Body of pancreas (tissue), 4 donors: Measurements from ENCODE around the gene KIRREL1. TPM values are rescaled to one million over a fixed set of nuclear protein-coding genes. Genes with fewer than 3 reads are reported as not detected.
A peak's percentile ranks its signal among the peaks of the same experiment; 100 is the strongest.

Source experiments
- ATAC-seq: fragments of 150-250 bp; one replicate; pipeline ENCODE4 v1.9.1; 2016
- DNase-seq, 4 donors: peaks; one replicate each; pipeline ENCODE4 v3.0.0-alpha.2; 2019
- H3K27ac ChIP-seq, 4 donors: fragments of 200-600 bp; sonication (generic); 1 replicate in 3 of 4; 2 replicates in 1 of 4; pipeline versions ENCODE4 v1.5.1 to v1.6.1; 2016 to 2019; ENCODE audit warnings: mild to moderate bottlenecking in 1 of 4, mixed read lengths in 1 of 4, moderate library complexity in 1 of 4
- H3K27me3 ChIP-seq, 2 donors: fragments of 200-600 bp; sonication (generic); one replicate each; pipeline ENCODE4 v1.6.0; 2016; ENCODE audit warnings: mild to moderate bottlenecking in 1 of 2
- H3K36me3 ChIP-seq, 2 donors: fragments of 200-600 bp; sonication (generic); replicated peaks in 1 of 2; 2 replicates each; pipeline ENCODE4 v1.5.1; 2016; ENCODE audit warnings: low read depth in 2 of 2; ENCODE audit not compliant: insufficient read depth in 1 of 2
- H3K4me1 ChIP-seq: fragments of 200-600 bp; sonication (generic); one replicate; pipeline ENCODE4 v1.6.0; 2016
- H3K4me3 ChIP-seq, 2 donors: fragments of 200-600 bp; sonication (generic); 1 replicate in 1 of 2; 2 replicates in 1 of 2; pipeline ENCODE4 v1.5.1; 2016 to 2019
- H3K9me3 ChIP-seq, 3 donors: fragments of 200-600 bp; sonication (generic); 1 replicate in 2 of 3; 2 replicates in 1 of 3; pipeline ENCODE4 v1.5.1; 2016
- POLR2A ChIP-seq, 3 donors: fragments of 450-650 bp; IDR thresholded peaks; one replicate each; pipeline ENCODE4 v1.6.1; 2016; ENCODE audit warnings: antibody characterized with exemption in 3 of 3, mild to moderate bottlenecking in 2 of 3
- WGBS, 2 donors: methylation state at CpG; one replicate each; pipeline ENCODE4 v1.1.5; 2017; 5-methylcytosine and 5-hydroxymethylcytosine counted together
- intact Hi-C: fragments of 100-400 bp; cut with DNase I; formaldehyde crosslinking; loops from one replicate; pipeline ENCODE4 v1.15.1; 2023
- total RNA-seq, 2 donors: library from RNA; depleted of rRNA; stranded (reverse); fragments of >200 nt; gene quantifications; one replicate each; pipeline ENCODE4 v1.1.0, GENCODE V29; 2016
- TF ChIP-seq, protein P1 (sequence below), 7 experiments: fragments of 450-650 bp in 4 of 7; fragments of 200-600 bp in 3 of 7; sonication (generic) in 3 of 7; IDR thresholded peaks; one replicate each; pipeline ENCODE4 v1.5.1; 2016 to 2019; ENCODE audit warnings: antibody characterized with exemption in 7 of 7

The KIRREL1 gene
- total RNA-seq, 2 donors from 2014 or later: 10.9 to 11.4 TPM

DNA sequence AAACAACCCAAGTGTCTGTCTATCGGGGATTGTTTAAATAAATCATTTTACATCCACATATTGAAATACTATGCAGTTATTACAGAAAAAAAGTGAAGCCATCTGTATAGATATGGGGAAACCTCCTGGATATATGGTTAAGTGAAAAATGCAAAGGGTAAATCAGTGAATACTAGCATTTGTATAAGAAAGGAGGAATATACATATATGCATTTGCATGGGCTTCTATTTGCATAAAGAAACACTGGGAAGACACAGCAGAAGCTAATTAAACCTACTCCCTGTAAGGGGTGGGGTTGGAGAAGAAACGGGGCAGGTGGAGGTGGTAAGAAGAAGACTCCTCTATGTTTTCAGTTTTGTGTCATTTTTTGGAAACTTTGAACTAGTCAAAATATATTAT lies 16.6 kb upstream of the KIRREL1 start:
- Histone ChIP-seq H3K4me3 (no peak overlapping the region), H3K27me3 (no peaks in the 10 kb centered on the region), H3K36me3 (no peaks in the 10 kb centered on the region), H3K9me3 (no peaks in the 10 kb centered on the region), H3K4me1 (no peaks in the 10 kb centered on the region), H3K27ac (no peak overlapping the region)
- intact Hi-C loops: no loop called here
- DNase-seq (no peak), ATAC-seq (no peak)
- 88 to 93% methylated on average over 2 of the region's 2 CpGs for WGBS, 2 donors
- TF ChIP-seq POLR2A (IDR thresholded peaks at IDR 0.05): no peak
- TF ChIP-seq, protein P1, sequence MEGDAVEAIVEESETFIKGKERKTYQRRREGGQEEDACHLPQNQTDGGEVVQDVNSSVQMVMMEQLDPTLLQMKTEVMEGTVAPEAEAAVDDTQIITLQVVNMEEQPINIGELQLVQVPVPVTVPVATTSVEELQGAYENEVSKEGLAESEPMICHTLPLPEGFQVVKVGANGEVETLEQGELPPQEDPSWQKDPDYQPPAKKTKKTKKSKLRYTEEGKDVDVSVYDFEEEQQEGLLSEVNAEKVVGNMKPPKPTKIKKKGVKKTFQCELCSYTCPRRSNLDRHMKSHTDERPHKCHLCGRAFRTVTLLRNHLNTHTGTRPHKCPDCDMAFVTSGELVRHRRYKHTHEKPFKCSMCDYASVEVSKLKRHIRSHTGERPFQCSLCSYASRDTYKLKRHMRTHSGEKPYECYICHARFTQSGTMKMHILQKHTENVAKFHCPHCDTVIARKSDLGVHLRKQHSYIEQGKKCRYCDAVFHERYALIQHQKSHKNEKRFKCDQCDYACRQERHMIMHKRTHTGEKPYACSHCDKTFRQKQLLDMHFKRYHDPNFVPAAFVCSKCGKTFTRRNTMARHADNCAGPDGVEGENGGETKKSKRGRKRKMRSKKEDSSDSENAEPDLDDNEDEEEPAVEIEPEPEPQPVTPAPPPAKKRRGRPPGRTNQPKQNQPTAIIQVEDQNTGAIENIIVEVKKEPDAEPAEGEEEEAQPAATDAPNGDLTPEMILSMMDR (IDR thresholded peaks at IDR 0.05): no peak

DNA sequence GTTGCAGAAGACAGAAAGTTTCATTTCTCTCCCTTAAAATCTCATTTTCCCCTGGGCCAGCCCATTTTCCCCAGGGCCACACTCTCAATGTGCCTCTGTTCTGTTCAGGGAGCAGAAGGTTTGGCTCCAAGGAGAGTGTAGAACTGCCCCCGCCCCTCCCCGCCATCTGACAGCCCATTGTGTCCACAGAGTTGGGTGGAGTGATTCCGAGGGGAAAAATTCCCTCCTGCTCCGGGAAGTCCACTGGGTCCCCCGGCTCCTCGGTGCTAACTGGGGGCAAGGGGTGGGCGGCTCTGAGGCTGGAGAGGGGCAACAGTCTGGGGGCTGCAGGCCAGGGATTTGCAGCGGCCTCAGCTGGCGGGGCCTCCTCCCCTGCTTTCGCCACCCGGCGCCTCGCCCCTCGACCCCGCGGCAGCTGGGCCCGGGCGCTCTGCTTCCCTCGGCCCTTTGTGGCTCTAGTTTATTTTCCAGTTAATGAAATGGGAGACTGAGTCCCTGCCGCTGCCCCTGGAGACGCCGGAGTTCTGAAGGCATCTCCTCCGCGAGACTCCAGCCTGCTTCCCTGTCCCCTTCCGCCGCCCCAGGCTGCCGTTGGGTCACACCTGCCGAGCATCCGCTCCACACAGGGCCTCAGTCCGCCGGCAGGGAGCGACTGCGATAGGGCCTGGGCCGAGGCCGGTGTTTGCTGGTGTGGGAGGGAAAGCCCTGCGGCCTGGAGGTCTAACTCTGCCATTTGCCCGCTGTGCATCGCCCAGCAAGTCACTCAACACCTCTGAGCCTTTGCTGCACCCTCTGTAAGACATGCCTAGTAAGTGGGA lies 14.7 kb upstream of the KIRREL1 start:
- no peaks in the 10 kb centered on the region for H3K36me3 ChIP-seq
- no peaks in the 10 kb centered on the region for H3K27me3 ChIP-seq
- no peaks in the 10 kb centered on the region for H3K9me3 ChIP-seq
- DNase-seq (no peak), ATAC-seq (peak; percentile 27)
- TF ChIP-seq, protein P1 (IDR thresholded peaks at IDR 0.05): no peak
- TF ChIP-seq POLR2A (IDR thresholded peaks at IDR 0.05): no peak
- no peak overlapping the region for H3K27ac ChIP-seq
- no peak overlapping the region for H3K4me3 ChIP-seq
- intact Hi-C loops: no loop called here
- no peaks in the 10 kb centered on the region for H3K4me1 ChIP-seq
- 26 to 40% methylated on average over 13 to 29 of the region's 38 CpGs for WGBS, 2 donors

DNA sequence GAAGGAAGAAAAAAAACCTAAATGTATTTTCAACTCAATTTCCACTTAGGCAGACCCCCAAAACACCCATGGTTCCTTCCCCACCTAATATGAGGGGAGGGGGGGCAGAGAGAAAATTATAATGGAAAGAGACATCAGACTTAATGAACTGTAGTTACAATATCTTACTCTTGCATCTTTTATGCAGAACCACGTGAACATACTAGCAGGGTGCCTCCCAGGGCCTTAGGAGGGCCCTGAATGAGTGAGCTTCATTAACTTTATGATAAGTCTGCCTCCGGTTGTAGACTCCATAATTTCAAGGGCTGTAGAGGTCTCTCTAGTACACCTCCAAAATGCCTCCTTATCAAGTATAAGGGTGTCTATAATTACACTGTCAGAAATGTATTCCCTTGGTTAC lies 11.3 kb upstream of the KIRREL1 start:
- 70 to 74% methylated on average over 2 of the region's 2 CpGs for WGBS, 2 donors
- ATAC-seq (no peak), DNase-seq (no peak)
- Histone ChIP-seq H3K4me1 (no peaks in the 10 kb centered on the region), H3K9me3 (no peaks in the 10 kb centered on the region), H3K27me3 (no peaks in the 10 kb centered on the region), H3K36me3 (no peaks in the 10 kb centered on the region), H3K4me3 (no peak overlapping the region), H3K27ac (no peak overlapping the region)
- no peak for TF ChIP-seq POLR2A (IDR thresholded peaks at IDR 0.05)
- TF ChIP-seq, protein P1 (IDR thresholded peaks at IDR 0.05): no peak
- intact Hi-C loops: no loop called here

DNA sequence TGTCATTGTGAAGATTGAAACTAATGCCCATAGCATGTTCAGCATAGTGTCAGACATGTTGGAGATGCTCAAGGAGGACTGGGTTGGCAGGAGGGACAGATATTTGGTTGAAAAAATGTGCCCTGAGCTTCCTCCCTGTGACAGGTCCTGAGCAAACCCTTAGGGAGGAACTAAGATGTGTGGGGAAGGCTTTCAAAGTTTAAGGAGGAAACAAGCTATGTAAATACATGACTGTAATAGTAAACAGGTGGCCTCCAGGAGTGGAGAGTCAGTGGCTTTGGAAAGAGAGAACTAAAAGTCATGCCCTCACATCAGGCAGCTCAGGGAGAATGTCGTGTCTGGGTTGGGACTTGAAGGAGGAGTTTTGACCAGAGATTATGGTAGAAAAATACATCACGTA lies 9.7 kb upstream of the KIRREL1 start:
- Histone ChIP-seq H3K9me3 (no peaks in the 10 kb centered on the region), H3K36me3 (no peaks in the 10 kb centered on the region), H3K27me3 (no peaks in the 10 kb centered on the region), H3K4me1 (no peaks in the 10 kb centered on the region), H3K27ac (no peak overlapping the region), H3K4me3 (no peak overlapping the region)
- intact Hi-C loops: no loop called here
- ATAC-seq (no peak), DNase-seq (no peak)
- 42 to 54% methylated on average over 2 of the region's 2 CpGs for WGBS, 2 donors
- TF ChIP-seq, protein P1 (IDR thresholded peaks at IDR 0.05): no peak
- no peak for TF ChIP-seq POLR2A (IDR thresholded peaks at IDR 0.05)

DNA sequence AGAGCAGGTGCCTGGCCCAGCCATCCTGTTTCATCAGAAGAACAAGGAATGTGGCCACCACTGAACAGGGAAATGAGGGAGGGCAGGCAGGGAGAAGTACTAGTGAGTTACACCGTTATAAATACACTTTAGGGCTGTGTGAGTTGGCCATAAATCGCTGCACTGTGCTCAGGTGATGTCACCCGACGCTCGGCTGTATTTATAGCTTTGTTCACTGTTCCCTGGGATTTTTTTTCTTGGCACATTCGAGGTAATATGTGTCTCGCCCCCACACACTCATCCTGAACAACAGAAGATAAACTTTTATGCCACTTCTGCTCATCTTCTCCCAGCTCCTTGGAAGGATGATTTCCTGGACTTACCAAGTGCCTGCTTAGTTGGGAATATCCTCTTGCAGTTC lies 9.0 kb upstream of the KIRREL1 start:
- Histone ChIP-seq H3K9me3 (no peaks in the 10 kb centered on the region), H3K36me3 (no peaks in the 10 kb centered on the region), H3K4me3 (no peak overlapping the region), H3K4me1 (no peaks in the 10 kb centered on the region), H3K27ac (no peak overlapping the region), H3K27me3 (no peaks in the 10 kb centered on the region)
- no peak for DNase-seq
- no peak for TF ChIP-seq POLR2A (IDR thresholded peaks at IDR 0.05)
- TF ChIP-seq, protein P1 (IDR thresholded peaks at IDR 0.05): no peak
- WGBS, 2 donors: 39 to 51% methylated on average over 7 of the region's 7 CpGs
- intact Hi-C loops: no loop called here
- ATAC-seq: no peak
